Brain microvascular endothelial cell (primary cell): ENCODE results near the gene FRAS1.

ENCODE experiments used
- DNase-seq: peaks from one replicate; pipeline ENCODE4 v3.0.0-alpha.2; 2020
- H3K27ac ChIP-seq: fragments of 250-450 bp; sonication (Bioruptor Pico); 2 replicates; pipeline ENCODE4 v1.5.1; 2020; ENCODE audit warnings: mild to moderate bottlenecking, moderate library complexity
- H3K27me3 ChIP-seq: fragments of 250-450 bp; sonication (Bioruptor Pico); replicated peaks from 2 replicates; pipeline ENCODE4 v1.5.1; 2020; ENCODE audit warnings: mild to moderate bottlenecking
- H3K36me3 ChIP-seq: fragments of 250-450 bp; sonication (Bioruptor Pico); replicated peaks from 2 replicates; pipeline ENCODE4 v1.5.1; 2020; ENCODE audit warnings: mild to moderate bottlenecking
- H3K4me3 ChIP-seq: 2 replicates; pipeline ENCODE4 v1.5.1; 2011; ENCODE audit warnings: low read depth, mild to moderate bottlenecking, control low read depth, low read length, moderate library complexity
- CTCF ChIP-seq: IDR thresholded peaks from 2 replicates; pipeline ENCODE4 v1.5.1; 2011; ENCODE audit warnings: low read depth, mild to moderate bottlenecking, moderate library complexity, low read length, control low read depth, inconsistent platforms; ENCODE audit errors: missing control alignments
- in situ Hi-C: cut with HindIII; loops from 2 replicates; pipeline ENCODE4 v1.10.0; 2017; ENCODE audit warnings: low sequenced_read_pairs, low pct_ligation_motif_present

FRAS1 gene

GRCh38 chr4:78166622-78167021 lies 109.5 kb downstream of the FRAS1 start:
- TF ChIP-seq CTCF, result no peak
- no peak for DNase-seq
- in situ Hi-C loops, result no loop called here
- H3K27ac ChIP-seq, result no peak overlapping the region
- no peaks in the 10 kb centered on the region for H3K27me3 ChIP-seq
- H3K36me3 ChIP-seq, result no peaks in the 10 kb centered on the region
- no peak overlapping the region for H3K4me3 ChIP-seq

DNA sequence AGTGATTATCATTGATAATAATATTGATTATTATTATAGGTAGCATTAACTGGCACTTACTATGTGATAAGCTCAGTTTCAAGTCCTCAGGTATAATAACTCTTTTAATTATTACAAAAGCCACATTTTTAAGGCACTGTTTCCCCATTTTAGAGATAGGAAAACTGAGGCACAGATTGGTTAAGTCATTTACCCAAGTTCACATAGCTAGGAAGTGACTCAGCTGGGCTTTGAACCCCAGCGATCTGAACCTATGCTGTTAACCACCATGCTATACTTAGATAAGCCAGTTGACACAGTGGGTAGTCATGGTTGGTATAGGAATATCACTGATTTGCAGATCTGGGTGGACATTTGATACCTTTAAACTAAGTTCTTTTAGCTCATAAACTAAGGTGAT lies 110.4 kb downstream of the FRAS1 start:
- H3K27me3 ChIP-seq, result no peaks in the 10 kb centered on the region
- no peak for DNase-seq
- no peak overlapping the region for H3K4me3 ChIP-seq
- H3K36me3 ChIP-seq, result no peaks in the 10 kb centered on the region
- no peak for TF ChIP-seq CTCF
- no peak overlapping the region for H3K27ac ChIP-seq
- in situ Hi-C loops, result no loop called here

- TF ChIP-seq CTCF, result no peak
- in situ Hi-C loops, result no loop called here
- Histone ChIP-seq H3K27ac (no peak overlapping the region), H3K36me3 (no peaks in the 10 kb centered on the region), H3K4me3 (no peak overlapping the region), H3K27me3 (no peaks in the 10 kb centered on the region)
- DNase-seq, result no peak
Measured at GRCh38 chr4:78168029-78168428, 110.9 kb downstream of the FRAS1 start.

GRCh38 chr4:78169728-78170127 lies 112.6 kb downstream of the FRAS1 start:
- no peaks in the 10 kb centered on the region for H3K36me3 ChIP-seq
- in situ Hi-C loops, result no loop called here
- DNase-seq, result no peak
- no peak overlapping the region for H3K27ac ChIP-seq
- H3K4me3 ChIP-seq, result no peak overlapping the region
- H3K27me3 ChIP-seq, result no peaks in the 10 kb centered on the region
- no peak for TF ChIP-seq CTCF

DNA sequence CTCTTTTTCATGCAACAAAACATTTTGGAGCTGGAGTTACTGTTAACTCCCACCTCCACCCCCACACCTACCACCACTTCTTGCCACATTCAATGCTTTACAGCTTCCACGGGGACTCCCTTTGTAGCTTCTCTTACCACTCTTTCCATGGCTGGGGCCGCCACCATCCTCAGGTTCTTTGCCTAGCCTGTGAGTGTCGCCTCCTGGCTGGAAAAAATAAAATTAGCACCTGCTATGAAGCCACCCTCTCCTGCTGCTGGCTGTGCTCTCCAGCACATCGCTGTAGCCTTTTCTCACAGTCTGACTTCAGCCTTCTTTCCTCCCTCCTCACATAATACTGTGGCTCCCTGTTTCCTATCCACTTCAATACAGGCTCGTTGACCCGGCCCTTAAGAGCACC lies 114.4 kb downstream of the FRAS1 start:
- no peak for DNase-seq
- Histone ChIP-seq H3K27me3 (no peaks in the 10 kb centered on the region), H3K36me3 (no peaks in the 10 kb centered on the region), H3K27ac (no peak overlapping the region), H3K4me3 (no peak overlapping the region)
- no peak for TF ChIP-seq CTCF
- in situ Hi-C loops, result no loop called here

DNA sequence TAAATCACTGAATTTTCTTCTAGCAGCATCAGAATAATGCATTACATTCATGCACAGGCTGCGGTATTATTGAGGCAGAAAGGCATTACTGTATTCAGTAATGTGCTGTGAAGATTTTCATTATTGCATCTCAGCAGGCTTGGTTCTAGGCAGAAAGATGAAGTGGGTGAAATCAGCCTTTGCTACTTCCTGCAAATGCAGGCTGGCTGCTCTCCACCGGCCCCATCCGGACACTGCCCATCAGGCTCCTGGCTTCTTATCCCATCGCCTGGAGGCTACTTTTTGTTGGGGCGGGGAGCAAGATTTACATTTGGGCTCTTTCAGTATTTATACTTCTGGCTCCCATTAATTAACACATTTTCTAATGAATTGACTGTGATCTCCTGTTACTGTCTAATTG lies 117.8 kb downstream of the FRAS1 start:
- Histone ChIP-seq H3K27ac (no peak overlapping the region), H3K4me3 (no peak overlapping the region), H3K27me3 (no peaks in the 10 kb centered on the region), H3K36me3 (no peaks in the 10 kb centered on the region)
- TF ChIP-seq CTCF, result no peak
- in situ Hi-C loops, result no loop called here
- no peak for DNase-seq
